Dermis microvascular lymphatic vessel endothelial cell (primary cell): ENCODE data around the gene TLCD3A. TPM values are rescaled to one million over a fixed set of nuclear protein-coding genes. Genes with fewer than 3 reads are reported as not detected.
A peak's percentile ranks its signal among the peaks of the same experiment; 100 is the strongest.
"Not testable (repeated sequence)": the region's sequence is repeated elsewhere in the genome, so short reads cannot be mapped to it uniquely, and the experiment has no call there.

Experiments
- DNase-seq, 2 donors: peaks; one replicate each; pipeline versions ENCODE4 v3.0.0 to v3.0.0-alpha.2; 2010; ENCODE audit warnings: low read depth in 2 of 2
- total RNA-seq: library from RNA; depleted of rRNA; stranded (reverse); fragments of >200 nt; gene quantifications from 2 replicates; pipeline ENCODE4 v1.2.1, GENCODE V29; 2014

TLCD3A gene
- 9.0 and 23.5 TPM in 2 replicates for total RNA-seq

DNA sequence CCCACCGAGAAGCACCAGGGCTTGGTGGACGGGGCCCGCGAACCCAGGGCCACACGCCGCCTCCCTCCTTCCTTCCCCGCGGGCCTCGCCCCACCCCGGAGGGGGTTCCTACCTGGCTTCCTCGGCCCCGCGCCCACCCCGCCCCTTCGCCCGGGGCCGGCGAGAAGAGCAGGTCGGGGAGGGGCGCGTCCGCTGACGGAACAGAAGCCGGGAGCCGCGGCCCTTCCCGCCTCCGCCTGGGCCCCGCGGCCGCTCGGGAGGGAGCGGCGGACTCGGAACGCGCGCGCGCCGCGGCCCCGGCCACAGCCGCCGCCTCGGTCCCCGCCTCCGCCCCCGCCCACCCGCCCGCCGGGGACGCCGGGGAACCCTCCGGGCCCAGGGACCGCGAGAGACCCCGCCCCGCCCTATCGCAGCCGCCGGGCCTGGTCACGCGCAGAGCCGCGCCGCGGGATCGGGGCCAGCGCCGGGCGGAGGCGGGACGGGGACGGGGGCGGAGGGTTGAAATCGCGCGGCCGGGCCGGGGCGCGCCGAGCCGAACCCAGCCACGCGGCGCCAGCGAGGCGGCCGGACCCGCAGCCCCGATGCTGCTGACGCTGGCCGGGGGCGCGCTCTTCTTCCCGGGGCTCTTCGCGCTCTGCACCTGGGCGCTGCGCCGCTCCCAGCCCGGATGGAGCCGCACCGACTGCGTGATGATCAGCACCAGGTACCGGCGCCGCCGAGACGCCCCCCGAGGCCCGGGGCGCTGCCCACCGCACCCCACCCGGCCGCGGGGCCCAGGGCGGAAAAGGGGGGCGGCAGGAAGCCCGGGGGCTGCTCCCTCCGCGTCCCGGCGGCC lies at the start of gene TLCD3A:
TLCD3A (plus strand) TSS at position 530 of the 835 bp plus-strand sequence; CDS start at position 582, 52 bp downstream.
- peak in 1 of 2 donors; percentile 70 for DNase-seq

DNA sequence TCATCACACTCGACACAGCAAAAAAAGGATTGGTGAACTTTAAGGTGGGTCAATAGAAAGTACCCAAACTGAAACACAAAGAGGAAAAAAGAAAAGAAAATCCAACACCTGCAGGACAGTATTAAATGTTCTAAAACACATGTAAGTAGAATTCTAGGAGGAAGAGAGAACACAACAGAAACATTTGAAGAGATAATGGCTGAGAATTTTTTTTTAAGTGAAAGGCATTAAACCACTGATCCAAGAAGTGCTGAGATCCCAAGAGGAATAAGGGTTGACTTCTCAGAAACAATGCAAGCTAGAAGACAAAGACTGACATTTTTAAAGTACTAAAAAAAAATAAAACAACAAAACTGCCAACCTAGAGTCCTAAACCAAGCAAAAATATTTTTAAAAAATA lies 49.4 kb upstream of the TLCD3A start:
- no peak for DNase-seq

DNA sequence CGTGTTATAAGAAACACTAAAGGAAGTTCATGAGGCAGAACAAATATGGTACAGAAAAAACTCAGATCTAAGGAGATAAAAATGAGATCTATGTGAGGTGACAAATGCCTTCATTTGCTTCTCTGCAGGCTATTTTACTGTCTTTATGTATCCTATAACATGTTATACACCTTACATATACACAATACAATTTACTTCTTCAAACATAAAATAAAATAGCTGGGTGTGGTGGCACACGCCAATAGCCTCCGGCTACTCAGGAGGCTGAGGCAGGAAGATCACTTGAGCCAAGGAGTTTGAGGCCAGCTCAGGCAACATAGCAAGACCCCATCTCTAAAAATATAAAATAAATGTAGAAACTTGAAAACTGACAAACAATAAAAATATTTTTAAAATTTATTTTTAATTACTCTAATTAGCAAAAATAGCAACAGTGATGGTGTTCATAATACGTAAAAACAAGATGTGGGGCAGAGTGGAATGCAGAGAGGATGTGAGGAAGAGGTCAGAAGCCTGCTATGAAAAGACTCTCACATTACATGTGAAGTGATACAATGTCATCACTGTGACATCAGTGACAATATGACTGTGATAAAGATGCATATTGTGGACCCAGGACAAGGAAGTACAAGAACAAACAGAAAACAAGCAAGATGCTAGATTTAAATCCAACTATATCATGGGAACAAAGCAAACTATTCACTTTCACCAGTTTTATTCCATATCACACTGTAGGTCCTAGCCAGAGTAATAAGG lies 48.7 kb upstream of the TLCD3A start:
- no peak for DNase-seq

DNA sequence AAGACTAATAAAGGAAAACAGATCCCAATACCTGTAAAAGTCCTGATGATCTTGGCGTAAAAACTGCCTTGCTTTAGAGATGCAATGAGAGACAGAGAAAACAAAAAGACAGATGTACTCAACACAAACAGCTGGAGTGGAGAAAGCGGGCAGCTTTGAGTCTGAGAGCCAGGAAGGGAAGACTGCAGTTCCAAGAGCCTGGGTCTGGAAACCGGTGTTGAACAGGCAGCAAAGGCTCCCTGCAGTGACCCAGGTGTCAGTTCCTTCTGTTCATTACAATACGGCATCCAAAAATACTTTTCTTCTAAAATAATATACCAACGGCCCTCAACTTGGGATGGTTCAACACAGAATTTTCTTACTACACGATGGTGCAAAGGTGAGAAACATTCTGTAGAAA lies 47.4 kb upstream of the TLCD3A start:
- DNase-seq = no peak

DNA sequence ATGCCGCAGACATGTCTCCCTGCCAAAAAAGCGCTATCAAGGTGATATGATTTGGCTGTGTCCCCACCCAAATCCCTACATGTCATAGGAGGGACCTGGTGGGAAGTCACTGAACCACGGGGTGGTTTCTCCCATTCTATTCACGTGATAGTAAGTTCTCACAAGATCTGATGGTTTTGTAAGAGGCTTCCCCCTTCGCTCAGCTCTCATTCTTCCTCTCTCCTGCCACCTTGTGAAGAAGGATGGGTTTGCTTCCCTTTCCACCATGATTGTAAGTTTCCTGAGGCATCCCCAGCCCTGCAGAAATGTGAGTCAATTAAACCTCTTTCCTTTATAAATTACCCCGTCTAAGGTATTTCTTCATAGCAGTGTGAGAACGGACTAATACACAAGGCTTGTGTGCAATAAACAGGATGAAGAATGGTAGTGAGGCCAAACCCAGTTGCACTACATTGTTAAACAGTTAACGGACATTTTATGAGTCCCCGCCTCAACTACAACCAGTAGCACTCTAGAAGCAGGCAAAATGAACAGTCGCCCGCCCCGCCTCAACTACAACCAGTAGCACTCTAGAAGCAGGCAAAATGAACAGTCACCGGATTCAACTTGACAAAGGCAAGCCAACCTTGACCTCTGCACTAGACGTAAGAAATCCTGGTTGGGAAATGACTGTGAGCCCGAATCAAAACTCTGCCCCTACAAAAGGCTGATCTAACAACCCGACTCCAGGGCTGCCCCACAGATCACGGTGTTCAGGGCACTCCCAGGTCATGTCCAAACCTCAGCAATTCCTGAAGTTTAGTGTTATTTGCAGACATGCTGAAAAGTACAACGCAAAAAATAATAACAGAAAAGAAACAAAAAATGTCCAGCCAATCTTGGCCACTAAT lies 44.1 kb upstream of the TLCD3A start:
- peak in 1 of 2 donors; percentile 32 for DNase-seq

DNA sequence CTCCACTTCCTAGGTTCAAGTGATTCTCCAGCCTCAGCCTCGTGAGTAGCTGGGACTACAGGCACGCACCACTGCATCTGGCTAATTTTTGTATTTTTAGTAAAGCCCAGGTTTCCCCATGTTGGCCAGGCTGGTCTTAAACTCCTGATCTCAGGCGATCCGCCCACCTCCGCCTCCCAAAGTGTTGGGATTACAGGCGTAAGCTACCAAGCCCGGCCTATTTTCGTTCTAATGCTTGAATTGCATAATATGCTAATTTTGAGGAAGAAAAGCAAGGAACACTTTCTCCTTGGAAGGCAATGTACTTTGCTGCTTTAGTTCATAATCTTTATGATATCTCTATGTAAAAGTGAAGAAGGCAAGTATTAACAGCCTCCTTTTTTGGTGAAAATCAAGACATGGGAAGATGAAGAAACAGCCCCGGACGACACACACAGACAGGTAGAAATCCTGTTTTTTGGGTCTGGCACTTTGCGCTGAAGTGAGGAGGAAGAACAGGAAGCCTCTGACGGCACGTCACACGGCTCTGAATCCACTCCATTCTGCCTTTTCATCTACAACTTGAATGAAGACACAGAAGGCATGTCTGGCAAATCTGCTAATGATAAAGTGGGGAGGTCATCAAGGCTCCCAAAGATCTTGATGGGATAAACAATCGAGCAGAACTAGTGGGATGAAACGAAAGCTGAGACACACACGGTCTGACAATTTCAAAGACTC lies 42.7 kb upstream of the TLCD3A start:
- no peak for DNase-seq

DNA sequence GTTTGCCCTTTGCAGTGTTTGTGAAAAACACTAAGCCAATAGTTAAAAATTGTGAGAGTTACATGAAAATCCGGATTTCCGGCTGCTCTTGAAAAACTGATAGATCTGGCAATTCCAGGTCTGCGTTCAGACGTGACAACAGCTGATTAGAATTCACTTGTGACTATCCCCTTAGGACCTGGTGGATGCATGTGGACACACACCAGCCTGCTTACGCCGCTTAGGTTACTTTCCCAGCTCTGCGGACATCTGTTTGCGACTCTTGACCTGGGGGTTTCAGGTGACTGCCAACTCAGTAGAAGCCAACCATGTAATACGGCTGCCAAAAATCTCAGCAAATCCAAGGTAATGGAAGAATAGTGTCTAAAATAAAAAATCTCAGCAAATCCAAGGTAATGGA lies 42.0 kb upstream of the TLCD3A start:
- DNase-seq = no peak

DNA sequence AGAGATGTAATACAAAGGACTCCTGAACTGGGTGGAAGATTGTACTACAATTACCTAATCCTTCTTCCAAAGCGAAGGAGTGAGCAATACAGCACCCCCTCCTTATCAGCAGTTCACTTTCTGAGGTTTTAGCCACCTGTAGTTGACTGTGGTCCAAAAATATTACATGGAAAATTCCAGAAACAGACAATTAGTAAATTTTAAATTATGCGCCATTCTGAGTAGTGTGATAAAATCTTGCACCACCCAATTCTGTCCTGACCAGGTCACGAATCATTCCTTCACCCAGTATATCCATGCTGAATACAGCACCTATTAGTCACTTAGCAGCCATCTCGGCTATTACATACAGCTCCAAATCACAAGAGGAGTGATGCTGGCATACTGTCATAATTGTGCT lies 41.0 kb upstream of the TLCD3A start:
- no peak for DNase-seq

DNA sequence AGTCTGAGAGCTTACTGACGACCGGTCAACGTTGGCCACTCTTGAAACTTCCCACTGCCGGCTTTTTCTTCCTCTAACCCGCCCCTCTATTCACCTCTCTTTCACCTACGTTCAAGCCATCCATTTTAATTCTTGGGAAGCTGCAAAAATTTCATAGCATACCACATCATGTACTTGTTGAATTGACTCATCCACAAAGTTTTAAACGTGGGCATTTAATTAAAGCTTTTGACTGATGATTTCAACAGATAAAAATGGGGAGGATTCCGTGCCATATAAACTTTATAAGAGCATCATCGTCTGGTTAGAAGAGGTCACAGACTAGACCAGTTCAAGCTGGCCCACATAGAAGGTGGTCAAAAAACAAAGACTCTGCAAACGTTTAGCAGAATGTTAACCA lies 40.3 kb upstream of the TLCD3A start:
- no peak for DNase-seq

DNA sequence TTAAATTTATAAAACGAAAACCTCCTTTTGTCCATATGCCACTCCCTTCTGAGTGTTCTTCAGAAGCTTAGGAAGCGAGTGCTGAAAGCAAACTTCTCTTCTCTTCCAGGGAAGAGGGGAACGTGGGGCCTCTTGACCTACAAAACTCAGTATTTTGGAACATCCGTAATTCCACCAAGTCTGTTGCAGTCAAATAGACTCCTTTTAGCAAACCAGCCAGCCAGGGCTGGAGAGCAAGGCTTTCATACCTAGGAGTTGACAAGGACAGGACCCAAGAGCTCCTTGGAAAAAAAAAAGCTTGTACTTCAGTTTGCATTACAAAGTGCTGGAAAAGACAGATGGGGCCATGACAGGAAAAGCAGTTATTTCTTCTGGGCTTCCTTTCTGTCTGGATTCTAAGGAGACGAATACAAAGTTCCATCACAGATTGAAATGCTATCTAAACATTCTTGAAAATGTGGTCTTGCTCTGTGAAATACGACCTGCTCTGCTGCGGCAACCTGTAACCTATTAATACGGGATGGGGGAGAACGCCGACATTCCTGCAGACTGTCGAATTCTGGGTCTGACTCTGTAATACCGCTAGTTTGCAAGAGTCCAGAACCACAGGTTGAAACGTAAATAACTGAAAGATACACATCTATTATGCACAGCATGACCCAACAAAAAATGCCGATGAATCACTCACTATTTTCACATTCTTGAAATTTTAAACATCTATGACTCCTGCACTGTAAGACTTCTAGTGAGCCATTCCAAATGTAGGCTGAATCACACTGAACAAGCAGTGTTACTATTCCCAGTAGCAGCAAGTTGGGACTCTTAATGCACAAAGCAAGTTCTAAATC lies 38.4 kb upstream of the TLCD3A start:
- peak in 1 of 2 donors; percentile 75 for DNase-seq

DNA sequence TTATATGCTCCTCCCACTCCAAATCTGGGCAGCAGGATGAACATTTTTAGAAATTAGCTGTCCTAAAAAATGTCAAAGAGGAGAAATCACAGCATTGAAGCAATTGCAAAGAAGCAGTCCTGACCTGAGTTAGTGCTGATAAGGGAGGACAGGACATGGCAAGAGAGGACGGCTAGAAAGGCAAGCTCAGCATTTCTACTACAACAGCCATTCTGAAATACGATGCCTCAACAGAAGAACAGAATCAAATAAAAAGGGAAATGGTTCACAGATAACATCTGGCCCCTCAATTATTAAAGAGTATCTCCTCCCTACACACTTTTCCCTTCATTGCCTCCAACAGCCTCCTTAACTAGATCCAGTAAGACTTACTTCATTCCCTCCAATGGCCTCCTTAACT lies 36.0 kb upstream of the TLCD3A start:
- no peak for DNase-seq

DNA sequence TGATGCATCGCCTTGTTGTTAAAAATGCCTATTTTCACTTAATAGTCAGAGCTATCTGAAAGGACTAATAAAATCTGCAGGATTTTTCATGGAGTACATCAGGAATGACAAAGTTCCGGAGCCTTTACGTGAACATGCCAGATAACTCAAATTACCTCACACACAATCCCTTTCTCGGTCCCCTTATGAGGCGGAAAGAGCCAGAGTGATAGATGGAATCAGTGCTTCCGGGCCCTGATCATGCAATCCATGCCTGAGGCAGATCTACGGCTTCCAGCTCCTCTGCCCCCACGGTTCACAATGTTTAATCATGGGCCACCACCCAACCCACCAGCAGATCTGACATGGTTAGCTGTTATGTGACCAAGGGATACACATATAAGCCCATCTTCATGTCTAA lies 34.7 kb upstream of the TLCD3A start:
- no peak for DNase-seq

DNA sequence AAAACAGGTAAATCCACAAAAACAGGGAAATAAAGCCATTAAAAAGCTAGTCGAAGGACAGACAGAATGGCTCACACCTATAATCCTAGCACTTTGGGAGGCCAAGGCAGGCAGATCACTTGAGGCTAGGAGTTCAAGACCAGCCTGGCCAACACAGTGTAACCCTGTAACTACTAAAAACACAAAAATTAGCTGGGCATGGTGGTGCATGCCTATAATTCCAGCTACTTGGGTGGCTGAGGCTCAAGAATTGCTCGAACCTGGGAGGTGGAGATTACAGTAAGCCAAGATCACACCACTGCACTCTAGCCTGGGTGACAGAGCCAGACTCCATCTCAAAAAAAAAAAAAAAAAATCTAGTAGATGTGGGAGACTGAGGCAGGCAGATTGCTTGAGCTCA lies 34.3 kb upstream of the TLCD3A start:
- not testable (repeated sequence) for DNase-seq

DNA sequence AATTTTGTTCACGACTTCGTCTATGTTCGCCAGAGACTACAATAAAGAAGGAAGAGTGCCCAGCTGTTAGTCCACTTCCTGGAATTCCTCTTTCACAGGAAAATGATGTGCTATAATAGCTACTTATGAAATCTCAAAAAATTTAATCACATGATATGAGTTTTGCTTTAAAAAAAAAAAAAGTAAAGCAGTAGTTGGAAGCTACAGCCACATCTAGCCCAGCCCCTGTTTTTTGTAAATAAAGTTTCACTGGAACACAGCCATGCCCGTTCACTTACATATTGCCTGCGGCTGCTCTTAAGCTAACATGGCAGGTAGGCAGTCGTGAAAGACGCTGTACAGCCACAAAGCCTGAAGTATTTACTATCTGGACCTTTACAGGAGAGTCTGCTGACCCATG lies 33.1 kb upstream of the TLCD3A start:
- DNase-seq = peak; percentile 58 to 63

DNA sequence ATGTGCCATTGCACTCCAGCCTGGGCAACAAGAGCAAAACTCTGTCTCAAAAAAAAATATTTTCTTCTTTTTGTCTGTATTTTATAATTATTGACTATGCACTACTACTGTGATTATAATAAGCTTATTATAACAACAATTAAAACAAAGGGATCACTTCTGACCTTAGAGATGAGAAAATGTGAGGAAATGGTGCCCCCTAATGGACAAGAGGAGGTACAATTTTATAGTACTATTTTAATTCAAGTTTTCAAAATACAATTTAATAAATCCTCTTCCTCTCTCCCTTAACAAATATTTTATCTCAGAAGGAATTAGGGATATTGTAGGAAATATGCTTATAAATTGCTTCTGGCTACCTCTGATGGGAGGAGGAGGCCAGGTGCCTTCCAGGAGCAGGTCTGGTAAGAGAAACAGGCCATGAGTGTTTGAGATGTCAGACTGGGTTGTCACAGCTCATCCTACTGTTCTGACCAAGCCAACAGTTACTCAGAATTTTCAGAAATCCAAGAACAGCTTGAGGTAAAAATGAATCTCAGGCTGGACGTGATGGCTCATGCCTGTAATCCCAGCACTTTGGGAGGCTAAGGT lies 31.8 kb upstream of the TLCD3A start:
- DNase-seq = peak; percentile 32 to 55

DNA sequence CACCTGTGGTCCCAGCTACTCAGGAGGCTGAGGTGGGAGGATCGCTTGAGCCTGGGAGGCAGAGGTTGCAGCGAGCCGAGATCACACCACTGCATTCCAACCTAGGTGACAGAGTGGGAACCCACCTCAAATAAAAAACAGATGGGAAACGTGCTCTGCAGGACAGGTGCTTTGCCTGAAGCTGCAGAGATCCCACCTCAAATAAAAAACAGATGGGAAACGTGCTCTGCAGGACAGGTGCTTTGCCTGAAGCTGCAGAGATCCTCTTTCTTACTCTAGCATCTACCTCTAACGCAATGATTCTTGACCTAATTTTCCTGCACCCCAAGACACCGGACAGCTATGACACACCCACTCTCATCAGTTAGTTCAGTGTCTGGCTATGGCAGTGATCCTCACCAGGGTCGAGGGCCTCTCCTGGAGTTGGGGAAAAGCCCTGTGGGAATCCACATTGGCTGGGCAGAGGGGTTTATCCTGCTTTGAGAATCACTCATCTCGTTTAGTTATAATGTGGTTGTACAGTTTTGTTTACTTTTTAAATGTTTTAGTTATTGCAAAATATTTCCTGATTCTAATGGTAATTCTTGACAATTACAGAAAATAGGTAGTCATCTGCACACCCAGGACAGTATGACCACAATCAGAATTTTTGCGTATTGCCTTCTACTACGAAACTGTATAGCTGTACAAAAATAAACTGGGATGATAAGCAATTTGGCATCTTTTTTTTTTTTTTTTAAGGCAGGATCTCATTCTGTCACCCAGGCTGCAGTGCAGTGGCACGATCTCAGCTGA lies 29.1 kb upstream of the TLCD3A start:
- no peak for DNase-seq

DNA sequence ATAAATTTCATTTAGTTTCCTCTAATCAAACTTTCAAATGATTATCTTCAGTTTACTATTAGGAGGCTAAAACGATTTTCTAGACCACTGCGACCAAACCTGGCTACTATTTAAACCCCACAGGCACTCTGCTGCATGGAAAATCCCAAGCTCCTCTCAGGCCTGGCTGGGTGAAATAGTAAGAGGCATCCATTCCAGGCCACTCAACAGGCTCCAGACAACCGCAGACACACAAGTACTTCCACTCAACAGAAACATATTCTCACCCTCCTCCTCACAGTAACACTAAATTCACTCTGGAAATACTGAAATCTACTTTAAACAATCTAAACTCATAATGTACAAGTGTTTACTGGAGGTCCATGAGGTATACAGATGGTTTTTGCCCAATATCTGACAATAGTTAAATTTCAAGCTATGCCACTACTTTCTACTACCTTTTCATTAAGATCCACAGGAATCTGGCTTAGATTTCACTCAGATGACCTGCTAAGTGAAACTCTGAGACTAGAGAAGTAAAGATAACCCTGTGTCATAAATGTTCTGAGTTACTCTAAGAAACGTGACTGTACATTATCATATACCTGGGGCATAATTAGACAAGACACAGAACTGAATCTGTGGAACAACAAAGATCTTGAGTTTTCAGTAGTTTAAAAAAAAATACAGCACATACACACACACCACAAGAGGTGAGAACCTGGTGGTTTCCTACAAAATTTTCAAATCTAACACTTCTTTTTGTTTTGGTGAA lies 28.1 kb upstream of the TLCD3A start:
- no peak for DNase-seq

DNA sequence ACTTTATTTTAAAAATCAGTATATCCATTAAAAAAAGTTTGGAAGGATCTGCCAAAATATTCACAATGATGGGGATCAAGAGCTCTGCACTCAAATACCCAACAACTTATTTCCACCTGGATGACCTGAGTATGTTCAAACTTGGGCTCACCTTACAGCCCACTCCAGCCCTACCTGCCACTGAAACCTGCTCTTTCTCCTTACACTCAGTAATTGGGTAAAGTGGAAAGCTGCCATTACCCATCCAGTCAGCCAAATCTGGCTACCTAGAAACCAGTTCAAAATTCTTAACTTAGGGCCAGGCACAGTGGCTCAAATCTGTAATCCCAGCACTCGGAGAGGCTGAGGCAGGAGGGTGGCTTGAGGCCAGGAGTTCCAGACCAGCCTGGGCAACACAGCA lies 27.4 kb upstream of the TLCD3A start:
- DNase-seq = no peak
